Natural killer cell (primary cell): ENCODE measurements around the gene CSF1. TPM values are rescaled to one million over a fixed set of nuclear protein-coding genes. Genes with fewer than 3 reads are reported as not detected.

Experiments used
- ATAC-seq, 3 donors: fragments of 150-1000 bp in 2 of 3; fragments of 200-7000 bp in 1 of 3; cut with Tn5 transposase; 1 replicate in 1 of 3; 2 replicates in 2 of 3; pipeline ENCODE4 v1.10.0; 2021; ENCODE audit warnings: mild to moderate bottlenecking in 2 of 3, moderate library complexity in 2 of 3
- DNase-seq, 2 donors: peaks; one replicate each; pipeline versions ENCODE4 v3.0.0 to v3.0.0-alpha.2; 2013 to 2021; ENCODE audit warnings: mixed read lengths in 1 of 2
- H3K27ac ChIP-seq: one replicate; pipeline ENCODE4 v1.5.1; 2013; ENCODE audit warnings: mild to moderate bottlenecking, low read length
- H3K27me3 ChIP-seq: one replicate; pipeline ENCODE4 v1.6.1; 2013; ENCODE audit warnings: low read length; ENCODE audit not compliant: control insufficient read depth, insufficient read depth
- H3K36me3 ChIP-seq: one replicate; pipeline ENCODE4 v1.6.1; 2013; ENCODE audit warnings: low read length; ENCODE audit not compliant: control insufficient read depth, insufficient read depth
- H3K4me1 ChIP-seq: one replicate; pipeline ENCODE4 v1.6.1; 2013; ENCODE audit warnings: low read length; ENCODE audit not compliant: control insufficient read depth, insufficient read depth
- H3K4me3 ChIP-seq: one replicate; pipeline ENCODE4 v1.5.1; 2013; ENCODE audit warnings: low read length
- H3K9me3 ChIP-seq: one replicate; pipeline ENCODE4 v1.6.1; 2013; ENCODE audit warnings: low read length; ENCODE audit not compliant: control insufficient read depth, insufficient read depth
- H3K27ac Mint-ChIP-seq, 2 donors: one replicate each; pipeline ENCODE4 v1.8.0; 2022; ENCODE audit warnings: mild to moderate bottlenecking in 2 of 2, mixed read lengths in 2 of 2, moderate library complexity in 1 of 2
- H3K27me3 Mint-ChIP-seq, 2 donors: one replicate each; pipeline ENCODE4 v1.8.0; 2022; ENCODE audit warnings: low read depth in 2 of 2, mixed read lengths in 2 of 2
- H3K36me3 Mint-ChIP-seq: one replicate; pipeline ENCODE4 v1.8.0; 2022; ENCODE audit warnings: mixed read lengths
- H3K4me1 Mint-ChIP-seq, 2 donors: one replicate each; pipeline ENCODE4 v1.8.0; 2022; ENCODE audit warnings: mixed read lengths in 2 of 2
- H3K4me3 Mint-ChIP-seq: one replicate; pipeline ENCODE4 v1.8.0; 2022; ENCODE audit warnings: mild to moderate bottlenecking, moderate library complexity, mixed read lengths
- H3K9me3 Mint-ChIP-seq, 2 donors: one replicate each; pipeline ENCODE4 v1.8.0; 2022; ENCODE audit warnings: mixed read lengths in 2 of 2
- WGBS: methylation state at CpG from one replicate; pipeline ENCODE4 v1.1.7; 2013; ENCODE audit warnings: missing lambda C conversion rate; ENCODE audit not compliant: insufficient coverage; 5-methylcytosine and 5-hydroxymethylcytosine counted together
- intact Hi-C: fragments of 100-400 bp; cut with micrococcal nuclease; formaldehyde crosslinking; loops from one replicate; pipeline ENCODE4 v1.14.2; 2022
- total RNA-seq, 4 donors: library from RNA; stranded (reverse); fragments of 120-200 nt in 1 of 4; gene quantifications; one replicate each; pipeline versions ENCODE4 v1.2.3 to v1.2.4, GENCODE V29; 2013 to 2022
- TF ChIP-seq, protein P1 (sequence below): fragments of 200-600 bp; IDR thresholded peaks from one replicate; pipeline ENCODE4 v1.8.0; 2022; ENCODE audit warnings: antibody characterized with exemption

CSF1 gene
- total RNA-seq, 3 donors from 2014 or later (not counting 1 experiment from before 2014, with no cell fraction given) = 2.1 to 57.9 (median 3.7) TPM

DNA sequence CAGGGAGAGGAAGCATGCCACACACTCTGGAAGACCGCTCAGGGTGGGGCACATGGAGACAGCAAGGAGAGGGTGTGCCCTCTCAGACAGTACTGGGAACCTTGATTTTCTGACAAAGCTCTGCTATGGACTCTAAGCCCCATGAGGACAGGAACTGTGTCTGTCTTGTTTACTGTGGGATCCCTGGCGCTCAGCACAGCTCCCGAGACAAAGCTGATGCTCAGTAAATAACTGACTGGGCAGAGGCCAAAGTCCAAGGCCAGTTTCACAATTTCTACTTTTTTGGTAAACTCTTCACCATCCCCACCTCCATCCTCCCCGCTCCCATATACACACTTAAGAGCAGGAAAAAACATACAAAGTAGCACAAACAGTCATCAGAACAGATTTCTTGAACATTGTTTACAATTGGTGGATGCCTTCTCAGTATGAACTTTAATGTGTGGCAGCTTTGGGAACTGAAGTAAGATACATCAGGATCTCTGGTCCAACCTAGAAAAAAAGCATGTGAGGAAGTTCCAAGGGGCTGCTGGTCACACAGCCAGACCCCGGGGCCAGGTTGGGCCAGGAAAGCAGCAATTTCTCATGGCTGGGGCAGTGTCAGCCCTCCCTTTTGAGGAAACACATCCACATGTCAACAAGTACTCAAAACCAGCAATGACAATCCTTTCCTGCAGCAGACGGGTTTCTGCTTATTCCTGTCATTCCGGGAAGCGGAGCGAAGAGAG lies 68.3 kb downstream of the CSF1 start:
- ATAC-seq = no peak

DNA sequence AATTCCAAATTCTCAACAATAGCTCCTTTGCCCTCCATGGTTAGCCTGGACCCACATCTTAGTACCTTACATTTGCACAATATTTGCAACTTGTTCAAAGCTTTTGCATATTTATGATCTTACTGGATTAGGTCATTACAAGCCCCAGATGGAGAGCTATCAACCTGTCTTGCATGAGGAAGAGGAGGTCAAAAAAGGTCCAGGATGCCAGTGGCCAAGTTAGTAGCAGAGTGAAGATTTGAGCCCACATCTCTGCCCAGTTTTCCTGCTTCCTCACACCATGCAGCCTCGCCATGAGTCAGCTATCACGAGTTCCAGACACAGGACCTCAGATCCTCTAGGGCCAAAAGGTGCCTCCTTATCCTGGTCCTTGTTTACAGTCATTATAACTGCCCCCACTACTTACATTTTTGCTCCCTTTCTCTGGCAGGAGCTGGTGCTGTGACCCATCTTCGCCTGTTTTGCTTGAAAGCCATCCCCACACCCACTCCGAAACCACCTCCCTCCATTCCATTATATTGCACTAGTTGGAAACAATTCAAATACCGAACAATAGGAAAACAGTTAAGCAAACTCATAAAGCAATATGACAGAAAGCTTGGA lies 68.9 kb downstream of the CSF1 start:
- Histone ChIP-seq H3K4me3 (no peak overlapping the region), H3K27ac (no peak overlapping the region), H3K36me3 (no peaks in the 10 kb centered on the region), H3K9me3 (no peaks in the 10 kb centered on the region), H3K27me3 (peaks cover 11% of the 10 kb centered on the region), H3K4me1 (peaks cover 7% of the 10 kb centered on the region)
- Mint-ChIP-seq H3K27me3 (peaks cover 23 to 27% of the 10 kb centered on the region in 2 donors), H3K27ac (no peak overlapping the region), H3K4me3 (no peak overlapping the region), H3K36me3 (no peaks in the 10 kb centered on the region), H3K4me1 (peaks cover 0 to 3% of the 10 kb centered on the region in 2 donors), H3K9me3 (no peaks in the 10 kb centered on the region)
- DNase-seq = no peak
- intact Hi-C loops = no loop called here
- WGBS = 70% methylated on average over 5 of the region's 5 CpGs
- ATAC-seq = no peak
- TF ChIP-seq, protein P1, sequence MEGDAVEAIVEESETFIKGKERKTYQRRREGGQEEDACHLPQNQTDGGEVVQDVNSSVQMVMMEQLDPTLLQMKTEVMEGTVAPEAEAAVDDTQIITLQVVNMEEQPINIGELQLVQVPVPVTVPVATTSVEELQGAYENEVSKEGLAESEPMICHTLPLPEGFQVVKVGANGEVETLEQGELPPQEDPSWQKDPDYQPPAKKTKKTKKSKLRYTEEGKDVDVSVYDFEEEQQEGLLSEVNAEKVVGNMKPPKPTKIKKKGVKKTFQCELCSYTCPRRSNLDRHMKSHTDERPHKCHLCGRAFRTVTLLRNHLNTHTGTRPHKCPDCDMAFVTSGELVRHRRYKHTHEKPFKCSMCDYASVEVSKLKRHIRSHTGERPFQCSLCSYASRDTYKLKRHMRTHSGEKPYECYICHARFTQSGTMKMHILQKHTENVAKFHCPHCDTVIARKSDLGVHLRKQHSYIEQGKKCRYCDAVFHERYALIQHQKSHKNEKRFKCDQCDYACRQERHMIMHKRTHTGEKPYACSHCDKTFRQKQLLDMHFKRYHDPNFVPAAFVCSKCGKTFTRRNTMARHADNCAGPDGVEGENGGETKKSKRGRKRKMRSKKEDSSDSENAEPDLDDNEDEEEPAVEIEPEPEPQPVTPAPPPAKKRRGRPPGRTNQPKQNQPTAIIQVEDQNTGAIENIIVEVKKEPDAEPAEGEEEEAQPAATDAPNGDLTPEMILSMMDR = no peak

More for the DNA sequence above, 68.3 kb downstream of the CSF1 start:
- peaks cover 11% of the 10 kb centered on the region for H3K27me3 ChIP-seq
- DNase-seq = no peak
- H3K4me3 ChIP-seq = no peak overlapping the region
- intact Hi-C loops = no loop called here
- H3K9me3 ChIP-seq = no peaks in the 10 kb centered on the region
- no peak overlapping the region for H3K27ac ChIP-seq
- Mint-ChIP-seq H3K9me3 (no peaks in the 10 kb centered on the region), H3K36me3 (no peaks in the 10 kb centered on the region), H3K4me1 (no peaks in the 10 kb centered on the region), H3K4me3 (no peak overlapping the region), H3K27me3 (peaks cover 23 to 33% of the 10 kb centered on the region in 2 donors), H3K27ac (no peak overlapping the region)
- 79% methylated on average over 9 of the region's 9 CpGs for WGBS
- TF ChIP-seq, protein P1 = no peak
- peaks cover 2% of the 10 kb centered on the region for H3K4me1 ChIP-seq
- no peaks in the 10 kb centered on the region for H3K36me3 ChIP-seq

Other genes with a start within 250 kb of the CSF1 start
- gene GSTM2, start 242.8 kb upstream of the CSF1 start, total RNA-seq = 100 to 1,000 TPM; 142 to 315 (median 205) TPM
- gene GSTM1, start 223.0 kb upstream of the CSF1 start, total RNA-seq = 10 to 100 TPM in 2 of 3 donors, not detected in 1; 31.9 to 34.7 TPM
- gene GSTM5, start 198.6 kb upstream of the CSF1 start, total RNA-seq = under 1 TPM in 2 of 3 donors, not detected in 1; 0.07 to 0.35 TPM
- gene GSTM3, start 169.8 kb upstream of the CSF1 start, total RNA-seq = 1 to 10 TPM; 1.7 to 3.0 (median 3.0) TPM
- gene EPS8L3, start 146.9 kb upstream of the CSF1 start, total RNA-seq = under 1 TPM in 1 of 3 donors, not detected in 2; 0.47 TPM
- 10 to 100 TPM; 23.3 to 30.0 (median 29.1) TPM for gene AHCYL1, start 73.9 kb downstream of the CSF1 start, total RNA-seq
- 100 to 1,000 TPM in 2 of 3 donors, 10 to 100 TPM in 1; 92.4 to 139 (median 130) TPM for gene STRIP1, start 123.8 kb downstream of the CSF1 start, total RNA-seq
- gene ALX3, start 159.8 kb downstream of the CSF1 start, total RNA-seq = not detected
- not detected for gene UBL4B, start 201.6 kb downstream of the CSF1 start, total RNA-seq
- not detected for gene SLC6A17, start 239.6 kb downstream of the CSF1 start, total RNA-seq